Activated CD4-positive, CD25-positive, alpha-beta regulatory T cell treated with anti-CD3 and anti-CD28 coated beads, Interleukin-2, amount 50 U/mL, for 72 hours (primary cell): ENCODE data around the gene KCTD10.

Experiments used
- DNase-seq: peaks from one replicate; pipeline ENCODE4 v3.0.0; 2021

The KCTD10 gene

GRCh38 chr12:109469517-109469916 is 7.6 kb downstream of the KCTD10 start:
- DNase-seq = no peak

GRCh38 chr12:109467978-109468676 is 9.0 kb downstream of the KCTD10 start:
- DNase-seq = no peak

GRCh38 chr12:109466821-109467220 is 10.3 kb downstream of the KCTD10 start:
- DNase-seq = no peak

GRCh38 chr12:109466305-109466704 is 10.8 kb downstream of the KCTD10 start:
- no peak for DNase-seq

GRCh38 chr12:109464642-109465351 is 12.3 kb downstream of the KCTD10 start:
- no peak for DNase-seq

GRCh38 chr12:109463756-109464155 is 13.3 kb downstream of the KCTD10 start:
- DNase-seq = no peak

GRCh38 chr12:109462868-109463692 is 14.0 kb downstream of the KCTD10 start:
- no peak for DNase-seq

- DNase-seq = no peak
Observed at GRCh38 chr12:109461846-109462756, 15.0 kb downstream of the KCTD10 start.

GRCh38 chr12:109461049-109461845 is 15.9 kb downstream of the KCTD10 start:
- no peak for DNase-seq

GRCh38 chr12:109460538-109460937 is 16.6 kb downstream of the KCTD10 start:
- no peak for DNase-seq

GRCh38 chr12:109459247-109459646 is 17.9 kb downstream of the KCTD10 start:
- no peak for DNase-seq

- no peak for DNase-seq
Observed at GRCh38 chr12:109458771-109459208, 18.3 kb downstream of the KCTD10 start.

GRCh38 chr12:109458086-109458485 is 19.0 kb downstream of the KCTD10 start:
- DNase-seq = no peak

- DNase-seq = no peak
Observed at GRCh38 chr12:109455706-109456105, 21.4 kb downstream of the KCTD10 start.

- no peak for DNase-seq
Observed at GRCh38 chr12:109452489-109452888, 24.6 kb downstream of the KCTD10 start.

- DNase-seq = no peak
Observed at GRCh38 chr12:109451400-109451799, 25.7 kb downstream of the KCTD10 start.

- DNase-seq = no peak
Observed at GRCh38 chr12:109450980-109451379, 26.1 kb downstream of the KCTD10 start.

- DNase-seq = no peak
Observed at GRCh38 chr12:109449845-109450532, 27.1 kb downstream of the KCTD10 start.

GRCh38 chr12:109448707-109449390 is 28.3 kb downstream of the KCTD10 start:
- DNase-seq = no peak

- DNase-seq = no peak
Observed at GRCh38 chr12:109448272-109448671, 28.8 kb downstream of the KCTD10 start.
